Smooth muscle cell (in vitro differentiated cells): ENCODE data around the gene DEPP1. TPM values are rescaled to one million over a fixed set of nuclear protein-coding genes. Genes with fewer than 3 reads are reported as not detected.

Experiments used
- DNase-seq: peaks from one replicate; lab custom pipeline; 2025; ENCODE audit not compliant: unreplicated experiment; lab: John Stamatoyannopoulos, UW
- H2AFZ ChIP-seq: fragments of 200-600 bp; sonication (generic); 2 replicates; pipeline ENCODE4 v1.6.0; 2016; ENCODE audit warnings: antibody characterized with exemption, low read depth, mild to moderate bottlenecking
- H3F3A ChIP-seq: fragments of 200-600 bp; sonication (generic); 2 replicates; pipeline ENCODE4 v1.6.0; 2017; ENCODE audit warnings: antibody characterized with exemption, low read depth
- H3K27ac ChIP-seq: fragments of 200-600 bp; sonication (generic); 2 replicates; pipeline ENCODE4 v1.5.1; 2016; ENCODE audit warnings: low read depth, mild to moderate bottlenecking
- H3K27me3 ChIP-seq: fragments of 200-600 bp; sonication (generic); 2 replicates; pipeline ENCODE4 v1.6.1; 2016; ENCODE audit warnings: low read depth, mild to moderate bottlenecking
- H3K36me3 ChIP-seq: fragments of 200-600 bp; sonication (generic); 2 replicates; pipeline ENCODE4 v1.5.1; 2016; ENCODE audit warnings: low read depth
- H3K4me1 ChIP-seq: fragments of 200-600 bp; sonication (generic); 2 replicates; pipeline ENCODE4 v1.5.1; 2016; ENCODE audit warnings: low read depth
- H3K4me2 ChIP-seq: fragments of 200-600 bp; sonication (generic); 2 replicates; pipeline ENCODE4 v1.6.0; 2016; ENCODE audit warnings: mild to moderate bottlenecking
- H3K4me3 ChIP-seq: fragments of 200-600 bp; sonication (generic); 2 replicates; pipeline ENCODE4 v1.5.1; 2016; ENCODE audit warnings: mild to moderate bottlenecking
- H3K79me2 ChIP-seq: fragments of 200-600 bp; sonication (generic); 2 replicates; pipeline ENCODE4 v1.6.0; 2016; ENCODE audit warnings: low read depth, mild to moderate bottlenecking
- H3K9ac ChIP-seq: fragments of 200-600 bp; sonication (generic); 2 replicates; pipeline ENCODE4 v1.6.0; 2016; ENCODE audit warnings: low read depth
- H3K9me3 ChIP-seq: fragments of 200-600 bp; sonication (generic); replicated peaks from 2 replicates; pipeline ENCODE4 v1.5.1; 2016; ENCODE audit warnings: low read depth
- H4K20me1 ChIP-seq: fragments of 200-600 bp; sonication (generic); 2 replicates; pipeline ENCODE4 v1.6.0; 2016; ENCODE audit warnings: low read depth
- CTCF ChIP-seq: fragments of 200-600 bp; sonication (generic); IDR thresholded peaks from 2 replicates; pipeline ENCODE4 v1.5.1; 2017; ENCODE audit warnings: borderline replicate concordance, mild to moderate bottlenecking, antibody characterized with exemption; ENCODE audit not compliant: insufficient read depth, poor library complexity, severe bottlenecking
- WGBS: methylation state at CpG from one replicate; pipeline ENCODE4 v1.1.7; 2016; ENCODE audit warnings: low lambda C conversion rate; 5-methylcytosine and 5-hydroxymethylcytosine counted together
- polyA plus RNA-seq: library from polyadenylated mRNA; unstranded; fragments of >200 nt; fragmentation: Nextera tagmentation; extraction: Ambion mirVana; gene quantifications from 2 replicates; pipeline ENCODE4 v1.2.1, GENCODE V29; 2016
- total RNA-seq: library from RNA; depleted of rRNA; stranded (reverse); fragments of >200 nt; gene quantifications from 2 replicates; pipeline ENCODE4 v1.2.3, GENCODE V29; 2014

The DEPP1 gene
- total and polyA plus RNA-seq, 2 experiments from 2014 or later = 12.9 to 13.2 TPM

- Histone ChIP-seq H3K4me1 (peaks cover 39% of the 10 kb centered on the region), H3K9ac (no peak overlapping the region), H3K9me3 (no peaks in the 10 kb centered on the region), H3K79me2 (no peaks in the 10 kb centered on the region), H2AFZ (no peak overlapping the region), H3K36me3 (no peaks in the 10 kb centered on the region), H3K27ac (peak overlapping the region; percentile 53), H3K4me2 (peak overlapping the region; percentile 83), H3K27me3 (no peaks in the 10 kb centered on the region), H3K4me3 (peak overlapping the region; percentile 39), H3F3A (peaks cover 6% of the 10 kb centered on the region), H4K20me1 (no peaks in the 10 kb centered on the region)
- DNase-seq = no peak
- 35% methylated on average over 4 of the region's 4 CpGs for WGBS
- TF ChIP-seq CTCF = no peak
Measured at GRCh38 chr10:44978213-44978569, 418 bp downstream of the DEPP1 start.

GRCh38 chr10:44977287-44978212, 1.1 kb downstream of the DEPP1 start:
- H3K4me2 ChIP-seq = peak overlapping the region; percentile 83
- H2AFZ ChIP-seq = no peak overlapping the region
- TF ChIP-seq CTCF = no peak
- peaks cover 39% of the 10 kb centered on the region for H3K4me1 ChIP-seq
- H3F3A ChIP-seq = peaks cover 6% of the 10 kb centered on the region
- H4K20me1 ChIP-seq = no peaks in the 10 kb centered on the region
- H3K27ac ChIP-seq = peak overlapping the region; percentile 53
- H3K4me3 ChIP-seq = peak overlapping the region; percentile 39
- WGBS = 87% methylated on average over 24 of the region's 25 CpGs
- H3K27me3 ChIP-seq = no peaks in the 10 kb centered on the region
- H3K9me3 ChIP-seq = no peaks in the 10 kb centered on the region
- H3K79me2 ChIP-seq = no peaks in the 10 kb centered on the region
- H3K36me3 ChIP-seq = no peaks in the 10 kb centered on the region
- no peak overlapping the region for H3K9ac ChIP-seq
- no peak for DNase-seq

- Histone ChIP-seq H2AFZ (no peak overlapping the region), H3K36me3 (no peaks in the 10 kb centered on the region), H3K79me2 (no peaks in the 10 kb centered on the region), H3K9ac (no peak overlapping the region), H4K20me1 (no peaks in the 10 kb centered on the region), H3K27me3 (no peaks in the 10 kb centered on the region), H3K4me2 (peak overlapping the region; percentile 90), H3K9me3 (no peaks in the 10 kb centered on the region), H3K4me3 (no peak overlapping the region), H3K4me1 (peaks cover 35% of the 10 kb centered on the region), H3F3A (peaks cover 6% of the 10 kb centered on the region), H3K27ac (peak overlapping the region; percentile 58)
- TF ChIP-seq CTCF = no peak
- WGBS = 98% methylated on average over 9 of the region's 9 CpGs
- DNase-seq = no peak
Measured at GRCh38 chr10:44976352-44977198, 2.0 kb downstream of the DEPP1 start.
